HG03354 (cell line): ENCODE results near the gene NEAT1.
"Not testable (repeated sequence)": the region's sequence is repeated elsewhere in the genome, so short reads cannot be mapped to it uniquely, and the experiment has no call there.

ENCODE experiments used
- ATAC-seq: cut with Tn5 transposase; IDR thresholded peaks from one replicate; pipeline ENCODE4 v1.9.1; 2021; ENCODE audit warnings: mild to moderate bottlenecking; ENCODE audit not compliant: unreplicated experiment, poor library complexity, severe bottlenecking

Gene NEAT1

DNA sequence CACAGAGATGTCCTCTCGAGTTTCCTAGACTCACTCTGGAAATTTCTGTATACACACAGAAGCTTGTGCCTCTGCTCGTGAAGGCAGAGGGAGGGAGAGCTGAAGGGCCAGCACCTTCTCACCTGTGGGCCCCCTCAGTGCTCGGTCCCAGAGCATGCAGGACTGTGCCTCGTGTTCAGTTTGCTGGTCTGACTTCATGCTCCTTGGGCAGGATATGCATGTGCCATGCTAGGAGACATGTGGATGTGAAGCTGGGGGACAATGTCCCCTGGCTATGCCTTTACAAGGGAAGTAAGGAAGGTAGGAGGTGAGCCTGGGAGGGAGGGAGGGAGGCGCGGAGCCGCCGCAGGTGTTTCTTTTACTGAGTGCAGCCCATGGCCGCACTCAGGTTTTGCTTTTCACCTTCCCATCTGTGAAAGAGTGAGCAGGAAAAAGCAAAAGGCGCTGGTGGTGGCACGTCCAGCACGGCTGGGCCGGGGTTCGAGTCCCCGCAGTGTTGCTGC lies 22.6 kb downstream of the NEAT1 start:
- no peak for ATAC-seq

DNA sequence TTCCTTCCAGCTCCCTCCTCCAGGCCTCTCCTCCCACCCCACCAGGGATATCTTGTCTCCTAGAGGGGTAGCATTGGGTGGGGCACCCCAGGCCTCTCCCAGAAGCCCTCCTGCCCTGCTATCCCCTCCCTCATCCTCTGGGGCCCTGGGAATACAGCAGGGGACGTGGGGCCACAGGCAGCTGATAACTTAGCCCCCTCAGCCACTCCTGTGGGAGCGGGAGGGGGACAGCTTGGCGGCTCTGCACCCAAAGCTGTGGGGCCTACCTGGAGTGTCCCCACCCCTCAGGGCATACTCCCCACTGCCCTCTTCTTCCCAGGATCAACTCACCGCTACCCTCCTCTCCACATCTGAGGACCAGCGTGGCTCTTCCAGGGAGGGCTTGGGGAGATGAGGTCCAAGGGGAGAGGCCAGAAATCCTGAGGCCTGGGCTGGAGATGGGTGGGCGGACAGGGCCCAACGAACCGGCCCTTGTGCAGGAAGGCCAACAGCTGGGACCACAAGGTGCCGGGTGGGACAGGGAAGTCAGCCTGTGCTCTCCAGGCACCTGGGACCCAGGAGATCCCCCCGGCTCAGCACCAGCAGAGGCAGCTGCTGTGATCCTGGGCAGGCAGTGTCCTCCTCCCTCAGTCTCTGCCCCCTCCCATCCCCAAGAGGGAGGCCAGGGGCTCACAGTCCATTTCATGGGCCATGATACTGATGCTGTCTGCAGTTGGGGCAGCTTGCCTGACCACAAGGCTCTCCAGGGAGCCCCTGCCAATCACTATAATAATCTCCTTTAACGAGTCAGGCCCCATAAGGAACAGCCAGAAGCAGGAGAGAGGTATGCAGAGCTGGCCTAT lies 23.2 kb downstream of the NEAT1 start:
- ATAC-seq: no peak

DNA sequence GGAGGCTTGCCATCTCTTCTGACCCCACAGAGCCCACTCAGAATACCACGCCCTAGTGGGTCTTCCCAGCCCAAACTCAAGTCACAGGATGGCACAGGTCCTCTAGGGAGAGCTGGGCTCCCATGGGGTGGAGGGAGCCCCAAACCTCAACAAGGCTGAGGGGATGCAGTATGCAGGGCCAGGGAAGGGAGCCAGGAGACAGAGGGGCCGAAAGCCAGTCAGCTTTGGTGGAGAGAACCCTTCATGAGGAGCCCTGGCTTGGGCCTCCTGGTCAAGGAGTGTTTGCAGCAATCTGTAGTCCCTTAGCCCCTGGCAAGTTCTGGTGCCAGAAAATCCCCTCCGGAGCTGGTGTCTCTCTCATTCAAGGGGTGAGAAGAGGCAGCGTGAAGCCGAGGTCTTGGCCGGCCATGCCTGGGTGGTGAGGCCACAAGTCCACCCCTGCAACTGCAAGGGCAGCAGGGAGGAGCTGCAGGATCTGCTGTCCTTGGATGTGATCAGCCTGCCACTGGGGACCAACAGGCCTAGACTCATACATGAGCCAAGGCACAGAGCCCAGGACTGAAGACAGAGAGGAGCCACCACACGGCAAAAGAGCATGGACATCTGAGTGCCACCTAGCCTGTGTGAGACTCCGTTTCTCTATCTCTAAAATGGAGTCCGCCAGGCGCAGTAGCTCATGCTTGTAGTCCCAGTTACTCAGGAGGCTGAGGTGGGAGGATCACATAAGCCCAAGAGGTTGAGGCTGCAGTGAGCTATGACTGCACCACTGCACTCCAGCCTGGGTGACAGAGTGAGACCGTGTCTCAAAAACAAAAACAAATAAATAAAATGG lies 24.1 kb downstream of the NEAT1 start:
- ATAC-seq: no peak

- ATAC-seq: no peak
Measured at GRCh38 chr11:65448074-65448417, 25.4 kb downstream of the NEAT1 start.

GRCh38 chr11:65448418-65449105 lies 26.0 kb downstream of the NEAT1 start:
- no peak for ATAC-seq

DNA sequence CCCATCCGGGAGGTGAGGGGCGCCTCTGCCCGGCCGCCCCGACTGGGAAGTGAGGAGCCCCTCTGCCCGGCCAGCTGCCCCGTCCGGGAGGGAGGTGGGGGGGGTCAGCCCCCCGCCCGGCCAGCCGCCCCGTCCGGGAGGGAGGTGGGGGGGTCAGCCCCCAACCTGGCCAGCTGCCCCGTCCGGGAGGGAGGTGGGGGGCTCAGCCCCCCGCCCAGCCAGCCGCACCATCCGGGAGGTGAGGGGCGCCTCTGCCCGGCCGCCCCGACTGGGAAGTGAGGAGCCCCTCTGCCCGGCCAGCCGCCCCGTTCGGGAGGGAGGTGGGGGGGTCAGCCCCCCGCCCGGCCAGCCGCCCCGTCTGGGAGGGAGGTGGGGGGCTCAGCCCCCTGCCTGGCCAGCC lies 28.7 kb downstream of the NEAT1 start:
- ATAC-seq: not testable (repeated sequence)

DNA sequence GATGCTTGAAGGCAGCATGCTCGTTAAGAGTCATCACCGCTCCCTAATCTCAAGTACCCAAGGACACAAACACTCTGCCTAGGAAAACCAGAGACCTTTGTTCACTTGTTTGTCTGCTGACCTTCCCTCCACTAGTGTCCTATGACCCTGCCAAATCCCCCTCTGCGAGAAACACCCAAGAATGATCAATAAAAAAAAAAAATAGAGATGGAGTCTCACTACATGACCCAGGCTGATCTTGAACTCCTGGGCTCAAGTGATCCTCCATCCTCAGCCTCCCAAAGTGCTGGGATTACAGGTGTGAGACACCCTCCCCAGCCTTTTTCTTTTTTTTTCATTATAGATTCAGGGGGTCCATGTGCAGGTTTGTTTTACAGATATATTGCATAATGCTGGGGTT lies 29.7 kb downstream of the NEAT1 start:
- ATAC-seq: not testable (repeated sequence)

- no peak for ATAC-seq
Measured at GRCh38 chr11:65452806-65453490, 30.4 kb downstream of the NEAT1 start.

- no peak for ATAC-seq
Measured at GRCh38 chr11:65454311-65454695, 31.7 kb downstream of the NEAT1 start.

- peak; percentile 88 for ATAC-seq
Measured at GRCh38 chr11:65454696-65455456, 32.3 kb downstream of the NEAT1 start.

DNA sequence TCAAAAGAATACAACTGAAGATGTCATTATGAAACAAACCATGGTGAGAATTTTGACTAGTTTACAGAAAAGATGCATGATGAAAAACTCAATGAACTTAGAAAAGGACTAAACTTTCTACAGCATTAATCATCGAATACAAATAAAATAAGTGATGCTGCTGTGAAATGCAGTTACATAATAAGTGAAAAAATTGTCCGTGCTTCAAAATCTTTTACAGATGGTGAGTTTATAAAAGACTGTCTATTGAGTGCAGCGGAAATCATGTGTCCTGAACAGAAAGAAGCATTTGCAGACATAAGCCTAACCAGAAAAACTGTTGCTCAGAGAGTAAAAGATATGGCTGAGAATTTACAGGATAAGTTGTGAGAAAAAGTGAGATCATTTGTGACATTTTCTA lies 33.8 kb downstream of the NEAT1 start:
- no peak for ATAC-seq

DNA sequence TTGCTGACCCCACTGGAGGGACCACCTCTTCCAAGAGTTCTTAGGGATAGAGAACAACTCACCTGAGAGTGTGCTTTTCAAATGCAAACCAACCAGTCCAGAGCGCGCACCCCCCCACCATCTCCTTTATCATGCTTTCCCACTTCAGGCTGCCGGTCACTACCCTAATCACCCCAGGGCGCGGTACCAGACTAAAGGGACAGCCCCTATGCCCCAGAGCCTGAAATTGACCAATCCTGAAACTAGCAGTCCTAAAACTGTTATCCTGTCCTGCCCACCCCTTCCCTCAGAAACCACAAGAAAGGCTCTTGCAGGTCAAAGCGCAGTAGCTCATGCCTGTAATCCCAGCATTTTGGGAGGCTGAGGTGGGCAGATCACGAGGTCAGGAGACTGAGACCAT lies 37.0 kb downstream of the NEAT1 start:
- ATAC-seq: no peak

- ATAC-seq: not testable (repeated sequence)
Measured at GRCh38 chr11:65465471-65465870, 42.9 kb downstream of the NEAT1 start.

GRCh38 chr11:65467306-65467705 lies 44.7 kb downstream of the NEAT1 start:
- not testable (repeated sequence) for ATAC-seq

- ATAC-seq: no peak
Measured at GRCh38 chr11:65468874-65469333, 46.3 kb downstream of the NEAT1 start.

DNA sequence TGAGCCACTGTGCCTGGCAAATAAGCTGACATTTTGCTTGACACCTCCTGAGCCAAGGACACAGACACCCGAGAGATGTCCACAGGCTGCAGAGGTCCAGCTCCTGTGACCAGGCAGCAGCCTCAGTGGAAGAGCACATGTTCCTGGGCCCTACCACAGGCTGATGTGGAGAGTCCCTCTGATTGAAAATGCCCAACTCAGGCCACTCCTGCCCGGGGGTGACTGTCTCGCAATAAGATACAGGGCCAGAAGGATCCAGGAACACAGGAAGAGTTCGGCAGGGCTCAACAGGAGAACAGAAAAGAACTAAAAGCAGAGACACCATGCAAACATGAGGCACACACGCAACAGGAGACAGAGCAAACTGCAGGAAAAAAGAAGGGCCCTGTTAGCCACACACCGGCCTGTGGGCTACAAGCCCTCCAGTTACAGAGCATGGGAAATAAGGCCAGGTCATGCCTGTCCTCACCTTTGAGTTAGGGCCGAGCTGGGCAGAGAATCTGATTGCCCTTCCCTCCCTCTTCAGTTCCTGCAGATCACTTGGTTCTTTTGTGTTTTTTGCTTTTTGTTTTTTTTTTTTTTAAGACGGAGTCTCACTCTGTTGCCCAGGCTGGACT lies 47.9 kb downstream of the NEAT1 start:
- ATAC-seq: no peak

DNA sequence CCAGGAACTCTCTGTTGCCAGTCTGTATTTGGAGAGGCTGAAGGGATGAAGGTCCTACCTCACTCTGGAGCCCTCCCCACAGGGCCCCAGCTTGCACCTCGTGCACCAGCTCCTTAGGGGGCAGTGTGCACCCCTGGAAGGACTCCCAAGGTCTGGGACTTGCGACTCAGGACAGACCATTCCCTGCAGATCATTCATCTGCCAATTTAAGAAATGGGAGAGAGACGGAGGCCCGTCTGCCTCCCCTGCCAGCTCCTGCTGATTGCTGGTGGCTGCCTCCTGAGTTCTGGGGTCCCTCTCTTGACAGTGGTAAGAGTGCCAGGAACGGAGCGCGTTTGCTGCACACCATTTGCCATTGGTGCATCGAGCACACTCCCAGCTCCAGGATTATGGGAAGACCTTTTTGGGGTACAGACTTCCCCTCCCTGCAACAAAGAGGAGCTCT lies 48.9 kb downstream of the NEAT1 start:
- no peak for ATAC-seq

DNA sequence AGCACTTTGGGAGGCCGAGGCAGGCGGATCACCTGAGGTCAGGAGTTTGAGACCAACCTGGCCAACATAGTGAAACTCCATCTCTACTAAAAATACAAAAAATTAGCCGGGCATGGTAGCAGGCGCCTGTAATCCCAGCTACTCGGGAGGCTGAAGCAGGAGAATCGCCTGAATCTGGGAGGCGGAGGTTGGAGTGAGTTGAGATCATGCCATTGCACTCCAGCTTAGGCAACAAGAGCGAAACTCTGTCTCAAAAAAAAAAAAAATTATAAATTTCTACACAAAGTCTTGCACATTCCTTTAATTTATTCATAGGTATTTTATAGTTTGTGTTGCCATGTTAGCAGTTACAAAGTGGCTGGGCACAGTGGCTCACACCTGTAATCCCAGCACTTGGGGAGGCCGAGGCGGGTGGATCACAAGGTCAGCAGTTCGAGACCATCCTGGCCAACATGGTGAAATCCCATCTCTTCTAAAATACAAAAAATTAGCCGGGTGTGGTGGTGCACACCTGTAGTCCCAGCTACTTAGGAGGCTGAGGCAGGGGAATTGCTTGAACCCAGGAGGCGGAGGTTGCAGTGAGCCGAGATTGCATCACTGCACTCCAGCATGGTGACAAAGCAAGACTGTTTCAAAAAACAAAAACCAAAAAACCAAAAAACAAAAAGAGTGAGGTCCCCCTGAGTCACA lies 50.1 kb downstream of the NEAT1 start:
- not testable (repeated sequence) for ATAC-seq
